CD4-positive, alpha-beta T cell treated with Interleukin-17A for 4 hours (primary cell): ENCODE measurements around the gene LGI4.
A peak's percentile ranks its signal among the peaks of the same experiment; 100 is the strongest.
"Not testable (repeated sequence)": the region's sequence is repeated elsewhere in the genome, so short reads cannot be mapped to it uniquely, and the experiment has no call there.

Experiments used
- DNase-seq: peaks from one replicate; pipeline ENCODE4 v3.0.0-alpha.2; 2020; ENCODE audit warnings: mixed read lengths

LGI4 gene

GRCh38 chr19:35105411-35106290 is 29.2 kb downstream of the LGI4 start:
- DNase-seq = no peak

- no peak for DNase-seq
Observed at GRCh38 chr19:35105047-35105410, 29.8 kb downstream of the LGI4 start.

GRCh38 chr19:35104361-35104760 is 30.5 kb downstream of the LGI4 start:
- no peak for DNase-seq

- not testable (repeated sequence) for DNase-seq
Observed at GRCh38 chr19:35103614-35104013, 31.2 kb downstream of the LGI4 start.

GRCh38 chr19:35101949-35102348 is 32.9 kb downstream of the LGI4 start:
- DNase-seq = not testable (repeated sequence)

GRCh38 chr19:35100588-35101533 is 34.0 kb downstream of the LGI4 start:
- DNase-seq = no peak

- no peak for DNase-seq
Observed at GRCh38 chr19:35099897-35100275, 35.0 kb downstream of the LGI4 start.

GRCh38 chr19:35099155-35099896 is 35.5 kb downstream of the LGI4 start:
- no peak for DNase-seq

- DNase-seq = no peak
Observed at GRCh38 chr19:35098413-35099049, 36.3 kb downstream of the LGI4 start.

- no peak for DNase-seq
Observed at GRCh38 chr19:35095667-35096368, 39.0 kb downstream of the LGI4 start.

- DNase-seq = no peak
Observed at GRCh38 chr19:35094656-35095055, 40.2 kb downstream of the LGI4 start.

GRCh38 chr19:35093941-35094647 is 40.8 kb downstream of the LGI4 start:
- DNase-seq = no peak

GRCh38 chr19:35093430-35093829 is 41.4 kb downstream of the LGI4 start:
- no peak for DNase-seq

- peak; percentile 62 for DNase-seq
Observed at GRCh38 chr19:35090506-35091214, 44.2 kb downstream of the LGI4 start.

- no peak for DNase-seq
Observed at GRCh38 chr19:35090160-35090505, 44.7 kb downstream of the LGI4 start.

- DNase-seq = no peak
Observed at GRCh38 chr19:35089554-35089953, 45.3 kb downstream of the LGI4 start.

GRCh38 chr19:35088131-35088913 is 46.5 kb downstream of the LGI4 start:
- DNase-seq = no peak

- DNase-seq = no peak
Observed at GRCh38 chr19:35087393-35087792, 47.5 kb downstream of the LGI4 start.

- no peak for DNase-seq
Observed at GRCh38 chr19:35086455-35086854, 48.4 kb downstream of the LGI4 start.

- DNase-seq = no peak
Observed at GRCh38 chr19:35085947-35086346, 48.9 kb downstream of the LGI4 start.
